ENCODE measurements around the gene RPL18A.
A peak's percentile ranks its signal among the peaks of the same experiment; 100 is the strongest.

Gene RPL18A

DNA sequence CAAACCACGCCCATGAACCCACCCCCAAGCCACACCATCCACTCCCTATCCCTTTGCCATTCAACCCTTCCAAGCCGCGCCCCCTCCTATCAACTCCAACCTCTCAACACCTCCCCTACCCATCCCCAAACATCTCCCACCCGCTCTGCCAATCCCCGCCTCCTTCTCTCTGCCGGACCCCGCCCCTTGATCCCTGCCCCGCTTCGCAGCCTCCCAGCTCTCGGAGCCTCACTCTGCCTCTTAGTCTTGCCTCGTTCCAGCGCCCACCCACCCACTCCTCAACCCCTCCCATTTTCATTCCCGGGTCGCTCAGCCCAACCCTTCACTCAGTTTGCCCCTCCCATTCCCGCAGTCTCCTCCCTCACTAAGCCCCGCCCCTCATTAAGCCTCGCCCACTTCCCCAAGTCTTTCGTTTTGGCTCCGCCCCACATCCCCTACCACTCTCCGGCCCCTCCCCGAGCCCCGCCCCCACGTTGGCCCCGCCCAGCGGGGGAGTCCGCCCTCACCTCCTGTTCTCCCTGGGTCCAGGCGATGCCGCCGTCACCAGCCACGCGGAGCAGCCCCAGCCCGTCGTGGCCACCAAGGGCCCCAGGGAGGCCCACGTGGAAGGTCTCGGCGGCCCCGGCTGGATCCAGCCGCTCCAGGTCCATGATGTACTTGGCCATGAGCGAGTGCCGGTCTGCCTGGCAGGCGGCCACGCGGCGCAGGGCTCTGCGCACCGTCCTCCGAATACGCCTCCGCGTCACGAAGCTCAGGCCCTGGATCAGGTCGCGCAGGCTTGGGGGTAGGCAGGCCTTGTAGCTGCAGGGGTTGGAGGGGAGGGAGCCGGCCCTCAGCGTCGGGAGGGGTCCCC, 17.7 kb upstream of the RPL18A start:
- peak; percentile 82 for DNase-seq

DNA sequence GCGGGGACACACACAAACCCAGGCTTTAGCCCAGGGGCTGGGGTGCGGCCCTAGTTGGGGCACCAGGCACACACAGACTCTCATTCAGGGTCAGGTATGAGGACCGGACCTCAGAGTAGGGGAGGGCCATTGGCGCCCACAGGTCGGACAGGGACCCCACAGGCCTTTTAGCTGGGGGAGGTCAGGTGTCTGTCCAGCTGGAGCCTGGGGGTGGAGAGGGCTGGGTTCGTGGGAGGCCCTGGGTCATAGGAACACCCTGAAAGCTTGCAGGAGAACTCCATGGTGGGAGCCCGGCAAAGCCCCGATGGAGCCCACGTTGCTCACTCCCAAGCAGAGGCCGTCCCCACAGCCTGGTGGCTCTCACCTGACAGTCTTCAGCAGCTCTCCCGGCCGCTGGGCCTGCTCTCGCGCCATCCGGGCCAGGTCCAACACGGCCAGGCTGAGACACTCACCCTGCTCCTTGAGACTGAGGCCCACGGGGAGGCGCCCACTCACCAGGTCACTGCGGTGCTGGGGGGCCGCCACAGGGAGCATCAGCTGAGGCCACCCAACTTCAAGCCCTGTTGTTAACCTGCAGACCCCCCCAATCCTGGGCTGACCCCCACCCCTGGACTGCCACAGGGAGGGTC, 16.9 kb upstream of the RPL18A start:
- no peak for DNase-seq

GRCh38 chr19:17843292-17843827, 16.4 kb upstream of the RPL18A start:
- no peak for DNase-seq

GRCh38 chr19:17843908-17844490, 15.7 kb upstream of the RPL18A start:
- DNase-seq = no peak

DNA sequence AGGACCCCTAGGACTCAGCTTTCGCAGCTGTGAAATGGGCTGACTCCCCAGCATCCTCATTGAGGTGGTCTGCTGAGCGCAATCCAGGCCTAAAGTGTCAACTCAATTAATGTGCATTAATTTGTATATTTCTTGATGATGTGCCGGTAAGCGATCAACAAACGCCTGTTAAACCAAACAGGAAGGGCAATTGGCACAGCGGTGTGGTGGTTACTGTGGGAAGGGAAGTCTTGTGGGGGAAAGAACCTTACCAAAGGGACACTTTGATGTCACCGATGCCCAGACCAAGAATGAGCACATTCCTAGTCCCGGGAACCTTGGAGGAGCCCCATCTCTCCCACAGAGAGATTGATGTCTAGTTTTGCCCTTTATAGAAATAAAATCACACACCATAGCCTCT, 13.6 kb upstream of the RPL18A start:
- no peak for DNase-seq

GRCh38 chr19:17847538-17848366, 12.0 kb upstream of the RPL18A start, which contains the start of gene JAK3:
Gene JAK3, minus strand, starts transcription at chr19:17847982. Its CDS starts 3,565 bp downstream, at chr19:17844417.
- DNase-seq = peak; percentile 80

DNA sequence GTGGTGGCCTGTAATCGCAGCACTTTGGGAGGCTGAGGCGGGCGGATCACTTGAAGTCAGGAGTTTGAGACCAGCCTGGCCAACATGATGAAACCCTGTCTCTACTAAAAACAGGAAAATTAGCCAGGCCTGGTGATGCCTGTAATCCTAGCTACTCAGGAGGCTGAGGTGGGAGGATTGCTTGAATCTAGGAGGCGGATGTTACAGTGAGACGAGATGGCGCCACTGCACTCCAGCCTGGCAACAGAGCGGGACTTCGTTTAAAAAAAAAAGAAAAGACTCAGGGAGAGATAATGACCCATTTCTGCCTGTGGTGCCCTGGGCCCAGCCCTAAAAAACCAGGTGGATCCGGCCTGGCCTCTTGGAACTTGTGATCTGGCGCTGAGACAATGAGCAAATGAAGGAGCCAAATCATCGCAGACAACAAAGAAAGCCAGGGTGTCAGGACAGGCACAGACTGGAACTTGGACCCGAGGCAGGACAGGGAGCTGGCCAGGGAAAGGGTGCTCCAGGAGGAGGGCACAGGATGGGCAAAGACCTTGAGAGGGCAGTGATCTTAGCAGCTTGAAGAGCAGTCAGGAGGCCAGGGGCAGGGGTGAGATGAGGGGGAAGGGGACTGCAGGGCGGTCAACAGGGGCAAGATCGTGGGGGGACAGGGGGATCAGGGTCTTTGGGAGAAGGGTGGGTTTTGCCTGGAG, 11.0 kb upstream of the RPL18A start:
- no peak for DNase-seq

- DNase-seq = no peak
Observed at GRCh38 chr19:17854061-17854460, 5.6 kb upstream of the RPL18A start.

DNA sequence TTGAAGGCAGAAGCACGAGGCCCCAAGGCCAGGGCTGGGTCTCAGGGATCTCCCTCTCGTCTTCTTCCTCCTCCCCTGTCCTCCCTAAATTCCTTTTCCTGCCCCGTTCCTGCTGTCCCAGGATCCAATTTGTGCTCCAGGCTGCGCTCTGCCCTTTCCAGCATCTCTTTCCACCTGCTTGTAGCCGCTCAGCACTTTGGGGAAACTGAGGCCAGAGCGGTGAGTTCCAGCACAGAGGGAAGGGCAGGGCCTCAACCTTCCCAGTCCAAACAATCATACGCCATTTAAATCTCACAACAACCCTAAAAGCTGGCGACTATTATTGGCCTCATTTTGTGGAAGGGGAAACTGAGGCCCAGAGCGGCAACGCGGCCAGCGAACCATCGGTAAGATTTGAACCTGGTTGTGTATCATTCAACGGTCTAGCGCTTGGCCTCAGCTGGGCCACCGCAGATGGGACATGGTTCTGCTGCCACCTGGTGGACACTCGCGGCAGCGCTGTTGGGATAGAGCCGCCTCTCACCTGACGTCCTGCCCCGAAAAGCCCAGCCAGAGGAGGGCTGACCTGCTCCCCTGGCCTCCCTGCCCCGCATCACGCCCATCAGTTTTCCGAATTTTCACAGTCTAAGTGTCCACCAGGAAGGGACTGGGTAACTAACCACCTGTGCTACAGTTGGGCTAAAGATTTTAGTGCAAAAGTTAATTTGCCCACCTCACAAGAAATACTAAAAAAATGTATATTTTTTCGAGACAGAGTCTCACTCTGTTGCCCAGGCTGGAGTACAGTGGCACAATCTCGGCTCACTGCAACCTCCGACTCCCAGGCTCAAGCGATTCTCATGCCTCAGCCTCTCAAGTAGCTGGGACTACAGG, 4.2 kb upstream of the RPL18A start:
- DNase-seq = peak; percentile 53

- no peak for DNase-seq
Observed at GRCh38 chr19:17860331-17860992, 752 bp downstream of the RPL18A start.

GRCh38 chr19:17860993-17861360, 1.3 kb downstream of the RPL18A start:
- no peak for DNase-seq

- no peak for DNase-seq
Observed at GRCh38 chr19:17861542-17862402, 2.1 kb downstream of the RPL18A start.

- no peak for DNase-seq
Observed at GRCh38 chr19:17862711-17863519, 3.2 kb downstream of the RPL18A start.

DNA sequence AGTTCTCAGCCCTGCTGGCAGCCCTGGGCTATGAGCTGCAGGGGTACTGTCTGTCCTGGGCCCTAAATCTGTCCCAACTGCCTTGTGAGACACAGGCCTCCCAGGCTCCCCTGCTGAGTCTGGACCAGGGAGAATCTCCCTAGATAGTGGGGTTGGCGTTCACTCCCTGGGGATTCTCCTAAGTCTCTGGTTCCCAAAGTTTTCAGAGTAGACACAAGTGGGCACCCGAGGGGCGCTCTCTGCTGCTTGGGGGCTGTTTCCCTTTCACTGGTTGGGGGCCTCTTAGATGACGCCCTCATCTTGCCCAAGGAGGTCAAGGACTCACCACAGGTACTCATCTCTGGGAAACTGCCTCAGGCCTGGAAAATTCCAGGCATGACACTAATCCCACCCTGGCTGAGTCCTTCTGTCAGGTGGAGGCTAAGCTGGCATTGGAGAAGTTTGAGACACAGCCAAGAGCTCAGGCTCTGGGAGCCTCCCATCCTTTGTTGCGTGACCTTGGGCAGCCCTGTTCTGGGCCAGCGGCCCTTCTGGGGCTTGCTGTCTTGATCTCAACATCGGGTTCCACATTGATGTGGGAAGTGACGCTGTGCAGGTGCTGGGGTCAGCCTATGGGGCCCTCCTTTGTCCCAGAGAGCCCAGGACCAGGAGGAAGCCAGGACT, 3.9 kb downstream of the RPL18A start:
- no peak for DNase-seq

DNA sequence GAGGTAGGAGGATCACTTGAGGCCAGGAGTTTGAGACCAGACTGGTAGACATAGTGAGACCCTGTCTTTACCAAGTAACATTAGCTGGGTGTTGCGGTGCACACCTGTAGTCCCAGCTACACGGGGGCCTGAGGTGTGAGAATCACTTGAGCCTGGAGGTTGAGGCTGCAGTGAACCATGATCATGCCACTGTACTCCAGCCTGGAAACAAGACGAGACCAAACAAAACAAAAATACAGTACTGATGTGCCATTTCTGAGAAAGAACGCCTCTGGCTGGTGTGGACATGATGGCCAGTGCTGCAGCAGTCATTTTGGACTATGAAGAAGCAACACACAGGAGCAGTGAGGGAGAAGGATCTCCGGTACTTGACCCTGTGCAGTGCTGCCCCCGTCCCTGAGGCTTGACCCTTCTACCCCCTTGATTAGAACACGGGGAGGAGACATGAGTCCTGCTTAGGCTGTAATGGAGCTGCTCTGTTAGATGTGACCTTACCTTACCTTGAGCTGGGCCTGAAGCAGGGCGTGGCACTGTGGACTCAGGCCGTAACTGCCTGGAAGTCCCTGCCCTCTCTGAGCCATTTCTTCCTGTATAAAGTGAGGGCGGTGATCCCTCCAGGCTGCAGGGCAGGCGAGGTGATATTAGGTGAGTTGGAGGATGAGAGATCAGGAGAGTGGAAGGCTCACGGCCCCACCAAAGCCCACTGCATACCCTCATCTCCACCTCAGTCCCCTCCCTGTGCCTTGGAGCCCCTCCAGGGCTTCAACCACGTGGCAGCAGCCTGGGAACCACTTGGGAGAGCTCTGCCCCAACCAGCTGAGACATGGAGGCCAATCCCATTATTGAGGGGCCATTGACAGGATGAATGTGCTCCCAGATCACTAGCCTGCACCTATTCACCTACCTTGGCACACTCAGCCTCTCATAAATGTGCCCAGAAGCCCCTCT, 5.9 kb downstream of the RPL18A start:
- DNase-seq = no peak

- no peak for DNase-seq
Observed at GRCh38 chr19:17866312-17866963, 6.7 kb downstream of the RPL18A start.

All from fibroblast of skin of abdomen (primary cell).